H1 (cell line): ENCODE measurements around the gene ULK1. TPM values are rescaled to one million over a fixed set of nuclear protein-coding genes. Genes with fewer than 3 reads are reported as not detected.

ENCODE experiments used
- CTCF ChIA-PET: fragments of 300-600 bp; sonication (Branson Sonifier 250); formaldehyde crosslinking; loops from one replicate; lab custom pipeline; 2021; ENCODE audit not compliant: partially characterized antibody; lab: Charles Lee
- POLR2A ChIA-PET: fragments of 300-600 bp; sonication (Branson Sonifier 250); formaldehyde crosslinking; loops from one replicate; lab custom pipeline; 2021; ENCODE audit warnings: inconsistent platforms; ENCODE audit not compliant: partially characterized antibody; lab: Charles Lee
- DNase-seq, 2 experiments: peaks; one replicate each; pipeline versions ENCODE4 v3.0.0 to v3.0.0-alpha.2; 2010 to 2022; ENCODE audit warnings: low spot score in 2 of 2, low read depth in 1 of 2, mixed read lengths in 1 of 2
- FAIRE-seq: peaks from 2 replicates; lab custom pipeline; 2011; peaks lifted over from hg19 to GRCh38; lab: Jason Lieb, UNC
- H2AFZ ChIP-seq: 2 replicates; pipeline ENCODE4 v1.8.1; 2012; ENCODE audit warnings: low read length, inconsistent platforms
- H2AK5ac ChIP-seq: 2 replicates; pipeline ENCODE4 v1.6.1; 2013; ENCODE audit warnings: low read depth, low read length
- H2BK120ac ChIP-seq: replicated peaks from 2 replicates; pipeline ENCODE3; 2013; ENCODE audit warnings: low read depth, low read length, inconsistent platforms
- H2BK12ac ChIP-seq: 2 replicates; pipeline ENCODE4 v1.6.1; 2013; ENCODE audit warnings: low read depth, low read length
- H2BK15ac ChIP-seq: 2 replicates; pipeline ENCODE4 v1.6.1; 2013; ENCODE audit warnings: low read length
- H2BK20ac ChIP-seq: 2 replicates; pipeline ENCODE4 v1.6.1; 2013; ENCODE audit warnings: low read length
- H2BK5ac ChIP-seq: 2 replicates; pipeline ENCODE4 v1.6.1; 2013; ENCODE audit warnings: low read depth, low read length
- H3K14ac ChIP-seq: 2 replicates; pipeline ENCODE4 v1.6.1; 2013; ENCODE audit warnings: inconsistent platforms; ENCODE audit not compliant: insufficient read length
- H3K18ac ChIP-seq: 2 replicates; pipeline ENCODE4 v1.6.1; 2013; ENCODE audit warnings: low read length; ENCODE audit errors: extremely low read depth
- H3K23ac ChIP-seq: 2 replicates; pipeline ENCODE4 v1.6.1; 2013; ENCODE audit warnings: inconsistent platforms; ENCODE audit not compliant: insufficient read length
- H3K23me2 ChIP-seq: 2 replicates; pipeline ENCODE4 v1.6.1; 2013; ENCODE audit warnings: low read depth, low read length
- H3K27ac ChIP-seq: 2 replicates; pipeline ENCODE4 v1.6.1; 2011; ENCODE audit warnings: low read depth, low read length, inconsistent platforms
- H3K27me3 ChIP-seq, 4 experiments: replicated peaks in 1 of 4; 1 replicate in 1 of 4; 2 replicates in 3 of 4; pipeline versions ENCODE4 v1.6.1 to v1.8.1; 2011 to 2013; ENCODE audit warnings: low read length in 3 of 4, mild to moderate bottlenecking in 3 of 4, inconsistent platforms in 2 of 4, mixed read lengths in 2 of 4, moderate library complexity in 1 of 4; ENCODE audit not compliant: control insufficient read depth in 3 of 4, insufficient read depth in 3 of 4; ENCODE audit errors: extremely low read depth in 1 of 4
- H3K36me3 ChIP-seq, 4 experiments: 2 replicates each; pipeline versions ENCODE4 v1.6.1 to v1.8.1; 2011 to 2013; ENCODE audit warnings: mild to moderate bottlenecking in 4 of 4, low read length in 3 of 4, moderate library complexity in 2 of 4, control low read depth in 1 of 4, inconsistent platforms in 1 of 4; ENCODE audit not compliant: insufficient read depth in 4 of 4, control insufficient read depth in 2 of 4
- H3K4ac ChIP-seq: replicated peaks from 2 replicates; pipeline ENCODE3; 2013; ENCODE audit warnings: low read length, low read depth, mixed read lengths, inconsistent platforms; ENCODE audit not compliant: insufficient read length
- H3K4me1 ChIP-seq, 4 experiments: replicated peaks in 1 of 4; 1 replicate in 1 of 4; 2 replicates in 3 of 4; pipeline versions ENCODE4 v1.6.1 to v1.8.1; 2011 to 2013; ENCODE audit warnings: low read length in 3 of 4, inconsistent platforms in 2 of 4, mixed read lengths in 1 of 4; ENCODE audit not compliant: insufficient read depth in 4 of 4, control insufficient read depth in 3 of 4
- H3K4me2 ChIP-seq, 2 experiments: 2 replicates each; pipeline versions ENCODE4 v1.6.1 to v1.8.1; 2011 to 2013; ENCODE audit warnings: low read depth in 2 of 2, low read length in 2 of 2, control low read depth in 1 of 2, inconsistent platforms in 1 of 2, mild to moderate bottlenecking in 1 of 2; ENCODE audit not compliant: insufficient read depth in 1 of 2
- H3K4me3 ChIP-seq, 4 experiments: fragments of 200-600, 300-600 bp in 1 of 4; sonication (generic), shearing (Covaris generic), sonication (Bioruptor Twin) in 1 of 4; 2 replicates each; pipeline versions ENCODE4 v1.5.1 to v1.8.1; 2011 to 2016; ENCODE audit warnings: low read length in 4 of 4, low read depth in 3 of 4, control low read depth in 2 of 4, inconsistent platforms in 2 of 4, mild to moderate bottlenecking in 2 of 4, mixed read lengths in 1 of 4, moderate library complexity in 1 of 4; ENCODE audit not compliant: insufficient read depth in 2 of 4; ENCODE audit errors: extremely low read depth in 1 of 4
- H3K56ac ChIP-seq: replicated peaks from 2 replicates; pipeline ENCODE3; 2013; ENCODE audit warnings: low read depth, mild to moderate bottlenecking, mixed read lengths, low read length, inconsistent platforms; ENCODE audit not compliant: insufficient read length
- H3K79me1 ChIP-seq: 2 replicates; pipeline ENCODE4 v1.6.1; 2013; ENCODE audit warnings: low read depth, low read length, control low read depth
- H3K79me2 ChIP-seq, 2 experiments: 2 replicates each; pipeline versions ENCODE4 v1.6.1 to v1.8.1; 2012 to 2013; ENCODE audit warnings: low read length in 2 of 2, mild to moderate bottlenecking in 2 of 2, inconsistent platforms in 1 of 2; ENCODE audit not compliant: insufficient read depth in 2 of 2, control insufficient read depth in 1 of 2
- H3K9ac ChIP-seq, 4 experiments: replicated peaks in 1 of 4; 1 replicate in 1 of 4; 2 replicates in 3 of 4; pipeline versions ENCODE4 v1.6.1 to v1.8.1; 2011 to 2013; ENCODE audit warnings: low read depth in 3 of 4, low read length in 3 of 4, control low read depth in 2 of 4, mild to moderate bottlenecking in 2 of 4, moderate library complexity in 2 of 4, inconsistent platforms in 1 of 4; ENCODE audit errors: extremely low read depth in 1 of 4
- H3K9me3 ChIP-seq, 2 experiments: 2 replicates each; pipeline versions ENCODE4 v1.6.1 to v1.8.1; 2012 to 2013; ENCODE audit warnings: mild to moderate bottlenecking in 2 of 2, moderate library complexity in 2 of 2, control low read depth in 1 of 2, inconsistent platforms in 1 of 2, low read depth in 1 of 2, low read length in 1 of 2, mixed read lengths in 1 of 2; ENCODE audit not compliant: insufficient read depth in 2 of 2
- H4K20me1 ChIP-seq, 2 experiments: replicated peaks in 1 of 2; 2 replicates each; pipeline versions ENCODE3 to v1.8.1; 2011 to 2013; ENCODE audit warnings: inconsistent platforms in 2 of 2, low read length in 2 of 2, mild to moderate bottlenecking in 1 of 2; ENCODE audit not compliant: insufficient read depth in 2 of 2, control insufficient read depth in 1 of 2
- H4K5ac ChIP-seq: 2 replicates; pipeline ENCODE4 v1.6.1; 2013; ENCODE audit warnings: low read length, low read depth, mixed read lengths, inconsistent platforms; ENCODE audit not compliant: insufficient read length
- H4K8ac ChIP-seq: 2 replicates; pipeline ENCODE4 v1.8.0; 2013; ENCODE audit warnings: mild to moderate bottlenecking, moderate library complexity, low read length, inconsistent platforms; ENCODE audit not compliant: insufficient read depth; ENCODE audit errors: extremely low read depth
- H4K91ac ChIP-seq: replicated peaks from 2 replicates; pipeline ENCODE3; 2013; ENCODE audit warnings: low read length, mixed read lengths, inconsistent platforms; ENCODE audit not compliant: insufficient read length
- ATF3 ChIP-seq: IDR thresholded peaks from 2 replicates; pipeline ENCODE4 v1.6.1; 2011; ENCODE audit warnings: low read depth, mild to moderate bottlenecking, low read length; ENCODE audit not compliant: insufficient read depth
- EGR1 ChIP-seq: IDR thresholded peaks from 2 replicates; pipeline ENCODE4 v1.6.1; 2011; ENCODE audit warnings: low read depth, low read length, borderline replicate concordance
- FOSL1 ChIP-seq: IDR thresholded peaks from 2 replicates; pipeline ENCODE4 v1.6.1; 2011; ENCODE audit warnings: mild to moderate bottlenecking, low read depth, low read length, moderate library complexity; ENCODE audit not compliant: insufficient read depth
- JUN ChIP-seq: IDR thresholded peaks from 2 replicates; pipeline ENCODE4 v1.6.1; 2011; ENCODE audit warnings: low read depth, mild to moderate bottlenecking, improper control_type of control experiment, low read length
- KDM1A ChIP-seq: fragments of 200-600, 300-600 bp; sonication (generic); IDR thresholded peaks from 2 replicates; pipeline ENCODE4 v1.7.1; 2016; ENCODE audit warnings: mild to moderate bottlenecking, low read length, borderline replicate concordance
- KDM5A ChIP-seq: fragments of 200-600 bp; IDR thresholded peaks from 2 replicates; pipeline ENCODE4 v1.7.1; 2012; ENCODE audit warnings: mild to moderate bottlenecking, low read length, inconsistent platforms, mixed read lengths
- RNF2 ChIP-seq: fragments of 200-900, 300-1000 bp; sonication (generic); IDR thresholded peaks from 2 replicates; pipeline ENCODE4 v1.7.1; 2016; ENCODE audit warnings: borderline replicate concordance, low read depth, mild to moderate bottlenecking, antibody characterized with exemption, low read length; ENCODE audit not compliant: poor library complexity, severe bottlenecking; ENCODE audit errors: missing control alignments
- RXRA ChIP-seq: IDR thresholded peaks from 2 replicates; pipeline ENCODE4 v1.6.1; 2011; ENCODE audit warnings: low read depth, mild to moderate bottlenecking, low read length, moderate library complexity; ENCODE audit not compliant: insufficient read depth
- SUZ12 ChIP-seq: fragments of 200-600 bp; sonication (generic); IDR thresholded peaks from 2 replicates; pipeline ENCODE4 v1.6.1; 2012; ENCODE audit warnings: mild to moderate bottlenecking, inconsistent platforms, low read length, moderate library complexity, mixed read lengths
- TAF1 ChIP-seq: IDR thresholded peaks from 2 replicates; pipeline ENCODE4 v1.6.1; 2011; ENCODE audit warnings: mild to moderate bottlenecking, low read depth, low read length
- TBP ChIP-seq: IDR thresholded peaks from 2 replicates; pipeline ENCODE4 v1.6.1; 2011; ENCODE audit warnings: low read depth, low read length, improper control_type of control experiment
- WGBS, 2 experiments: shearing (Covaris generic) in 1 of 2; methylation state at CpG; one replicate each; pipeline versions ENCODE4 v1.1.6 to v1.1.7; 2013 to 2015; ENCODE audit warnings: low lambda C conversion rate in 2 of 2, mixed read lengths in 2 of 2, inconsistent platforms in 1 of 2, low coverage in 1 of 2, missing lambda C conversion rate in 1 of 2; ENCODE audit not compliant: insufficient replicate concordance in 2 of 2, insufficient coverage in 1 of 2, insufficient read length in 1 of 2; ENCODE audit errors: extremely low coverage in 1 of 2, missing lambda C conversion rate in 1 of 2; 5-methylcytosine and 5-hydroxymethylcytosine counted together
- polyA plus RNA-seq, 7 experiments: library from polyadenylated mRNA; depleted of rRNA in 3 of 7; stranded (reverse) in 5 of 7; unstranded in 2 of 7; fragments of >200 nt in 5 of 7; fragments of 200-250 nt in 2 of 7; gene quantifications; 1 replicate in 5 of 7; 2 replicates in 1 of 7; 4 replicates in 1 of 7; pipeline versions ENCODE4 v1.2.1 to v1.2.3, GENCODE V29; 2011 to 2013; ENCODE audit warnings: missing spikeins in 2 of 7, mixed read lengths in 2 of 7
- total RNA-seq: library from RNA; stranded (reverse); fragmentation: NEBNext Ultra II Directional; extraction: Animal tissue kit (Norgen Biotek cat#: 25700); gene quantifications from 2 replicates; pipeline ENCODE4 v1.2.1, GENCODE V29; 2021
- TF ChIP-seq, protein P1 (sequence below): IDR thresholded peaks from 2 replicates; pipeline ENCODE4 v1.6.1; 2011; ENCODE audit warnings: low read length, improper control_type of control experiment

The ULK1 gene
- total and polyA plus RNA-seq, 2 of the 8 experiments (the other 6 are each of a cell fraction or from before 2014, with no cell fraction given) = 13.0 to 44.1 TPM

DNA sequence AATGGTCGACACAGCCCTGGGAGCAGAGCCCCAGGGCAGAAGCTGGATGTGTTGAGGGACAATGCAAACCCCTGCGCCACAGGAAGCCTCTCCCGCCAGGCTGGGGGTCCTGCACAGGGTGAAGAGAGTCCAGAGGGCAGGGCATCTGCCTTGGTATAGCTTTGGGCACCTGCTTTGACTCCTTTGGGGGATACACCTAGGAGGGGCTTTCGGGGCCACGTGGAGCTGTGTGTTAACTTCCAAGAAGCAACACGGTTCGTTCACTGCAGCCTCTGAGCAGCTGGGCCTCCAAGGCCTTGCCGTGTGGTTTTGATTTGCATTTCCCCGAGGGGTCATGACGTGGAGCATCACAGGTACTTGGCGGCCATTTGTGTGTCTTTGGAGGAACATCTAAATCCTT is 28.8 kb downstream of the ULK1 start:
- Histone ChIP-seq H3K27me3 (no peaks in the 10 kb centered on the region), H4K8ac (no peak overlapping the region), H2BK12ac (no peak overlapping the region), H3K4ac (no peak overlapping the region), H4K5ac (no peak overlapping the region), H4K91ac (no peak overlapping the region), H2BK20ac (no peak overlapping the region), H3K23ac (no peak overlapping the region), H3K4me2 (no peak overlapping the region), H2AFZ (no peak overlapping the region), H3K27ac (no peak overlapping the region), H3K4me3 (no peak overlapping the region), H2AK5ac (no peak overlapping the region), H4K20me1 (peaks cover 0 to 10% of the 10 kb centered on the region in 2 experiments), H3K79me1 (no peaks in the 10 kb centered on the region), H3K14ac (no peak overlapping the region), H3K18ac (no peak overlapping the region), H3K9me3 (no peaks in the 10 kb centered on the region; a peak in 1 of 4 replicates), H3K9ac (no peak overlapping the region), H2BK120ac (no peak overlapping the region), H2BK5ac (no peak overlapping the region), H2BK15ac (no peak overlapping the region), H3K79me2 (no peaks in the 10 kb centered on the region), H3K36me3 (peaks cover 4 to 24% (median 10%) of the 10 kb centered on the region in 4 experiments; a peak in 6 of 8 replicates), H3K56ac (no peak overlapping the region), H3K23me2 (peaks cover 4% of the 10 kb centered on the region; the same call in 1 of the 2 replicates), H3K4me1 (peaks cover 0 to 3% (median 1%) of the 10 kb centered on the region in 4 experiments; a peak in 2 of 7 replicates)
- FAIRE-seq = no peak
- WGBS, 2 experiments = 95% methylated on average over 11 of the region's 11 CpGs; no CpG with 5 or more reads in 1 of the 2 experiments
- ChIA-PET POLR2A (interaction anchor here (0.9 to 4.5 kb wide), 4 partner anchors 16 to 53 kb away, joined by 3 to 27 read pairs (median 4); no protein-coding TSS in a partner anchor), CTCF (interaction anchor here (1.0 kb wide), 1 partner anchor 11 kb away, joined by 5 read pairs; no protein-coding TSS in a partner anchor)
- DNase-seq = no peak
- TF ChIP-seq RNF2 (no peak), KDM1A (no peak), EGR1 (no peak), JUN (no peak), KDM5A (no peak), ATF3 (no peak), RXRA (no peak), SUZ12 (no peak), TAF1 (no peak), TBP (no peak), FOSL1 (no peak)
- TF ChIP-seq, protein P1, sequence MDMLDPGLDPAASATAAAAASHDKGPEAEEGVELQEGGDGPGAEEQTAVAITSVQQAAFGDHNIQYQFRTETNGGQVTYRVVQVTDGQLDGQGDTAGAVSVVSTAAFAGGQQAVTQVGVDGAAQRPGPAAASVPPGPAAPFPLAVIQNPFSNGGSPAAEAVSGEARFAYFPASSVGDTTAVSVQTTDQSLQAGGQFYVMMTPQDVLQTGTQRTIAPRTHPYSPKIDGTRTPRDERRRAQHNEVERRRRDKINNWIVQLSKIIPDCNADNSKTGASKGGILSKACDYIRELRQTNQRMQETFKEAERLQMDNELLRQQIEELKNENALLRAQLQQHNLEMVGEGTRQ = no peak
